Cardiac muscle cell (in vitro differentiated cells and primary cell): Measurements from ENCODE around the gene RNF220. TPM values are rescaled to one million over a fixed set of nuclear protein-coding genes. Genes with fewer than 3 reads are reported as not detected.

Experiments used
- DNase-seq, 2 donors: peaks; one replicate each; pipeline versions ENCODE4 v3.0.0 to v3.0.0-alpha.2; 2010 to 2017; ENCODE audit warnings: low read depth in 1 of 2, low spot score in 1 of 2
- H3K27ac ChIP-seq: fragments of 200-600 bp; sonication (generic); 2 replicates; pipeline ENCODE4 v1.5.1; 2016
- H3K27me3 ChIP-seq: fragments of 200-600 bp; sonication (generic); 2 replicates; pipeline ENCODE4 v1.6.0; 2016; ENCODE audit warnings: control low read depth
- H3K36me3 ChIP-seq: fragments of 200-600 bp; sonication (generic); 2 replicates; pipeline ENCODE4 v1.5.1; 2016; ENCODE audit warnings: control low read depth
- H3K4me1 ChIP-seq: fragments of 200-600 bp; sonication (generic); 2 replicates; pipeline ENCODE4 v1.8.1; 2017; ENCODE audit warnings: low read depth, mild to moderate bottlenecking, mixed run types
- H3K4me3 ChIP-seq: fragments of 200-600 bp; sonication (generic); 2 replicates; pipeline ENCODE4 v1.5.1; 2016; ENCODE audit warnings: mild to moderate bottlenecking
- H3K9me3 ChIP-seq: fragments of 200-600 bp; sonication (generic); 2 replicates; pipeline ENCODE4 v1.5.1; 2017; ENCODE audit warnings: low read depth, mild to moderate bottlenecking, control low read depth
- CTCF ChIP-seq: IDR thresholded peaks from 2 replicates; pipeline ENCODE4 v1.5.1; 2012; ENCODE audit warnings: low read depth, mild to moderate bottlenecking, low read length
- polyA plus RNA-seq: library from polyadenylated mRNA; unstranded; fragments of >200 nt; fragmentation: Nextera tagmentation; extraction: Ambion mirVana; gene quantifications from 2 replicates; pipeline ENCODE4 v1.2.1, GENCODE V29; 2016
- total RNA-seq: library from RNA; depleted of rRNA; stranded (reverse); fragments of >200 nt; gene quantifications from 2 replicates; pipeline ENCODE4 v1.2.3, GENCODE V29; 2016

The RNF220 gene
- total and polyA plus RNA-seq, 2 experiments from 2014 or later = 57.6 to 142 TPM

- Histone ChIP-seq H3K4me3 (no peak overlapping the region), H3K4me1 (no peaks in the 10 kb centered on the region), H3K27me3 (no peaks in the 10 kb centered on the region), H3K9me3 (no peaks in the 10 kb centered on the region), H3K36me3 (no peaks in the 10 kb centered on the region), H3K27ac (no peak overlapping the region)
- TF ChIP-seq CTCF = peak; percentile 2
- DNase-seq = no peak
Observed at GRCh38 chr1:44553127-44553758, 148.2 kb downstream of the RNF220 start.

DNA sequence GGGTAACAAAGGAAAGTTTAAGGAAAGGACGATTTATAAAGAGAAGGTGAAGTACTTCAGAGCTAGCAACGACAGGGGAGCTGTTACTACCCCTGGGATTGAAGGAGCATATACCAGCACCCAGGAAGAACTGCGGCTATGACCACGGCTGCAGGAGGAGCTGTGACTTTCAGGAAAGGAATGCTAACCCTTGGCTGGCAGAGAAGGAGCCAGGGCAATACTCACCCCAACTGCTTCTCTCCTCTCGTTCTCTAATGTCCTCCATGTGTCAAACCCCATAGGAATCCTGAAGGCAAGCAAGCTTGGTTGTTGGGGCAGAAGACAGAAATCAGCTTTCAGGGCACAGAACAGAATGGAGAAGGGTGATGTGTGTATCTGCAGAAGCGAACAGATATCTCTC is 148.7 kb downstream of the RNF220 start:
- no peaks in the 10 kb centered on the region for H3K36me3 ChIP-seq
- H3K4me1 ChIP-seq = no peaks in the 10 kb centered on the region
- no peaks in the 10 kb centered on the region for H3K9me3 ChIP-seq
- H3K27ac ChIP-seq = no peak overlapping the region
- H3K27me3 ChIP-seq = no peaks in the 10 kb centered on the region
- TF ChIP-seq CTCF = no peak
- no peak overlapping the region for H3K4me3 ChIP-seq
- peak in 1 of 2 donors; percentile 60 for DNase-seq

- H3K9me3 ChIP-seq = no peaks in the 10 kb centered on the region
- no peaks in the 10 kb centered on the region for H3K36me3 ChIP-seq
- no peak for TF ChIP-seq CTCF
- peak in 1 of 2 donors; percentile 34 for DNase-seq
- H3K4me1 ChIP-seq = no peaks in the 10 kb centered on the region
- H3K27me3 ChIP-seq = no peaks in the 10 kb centered on the region
- no peak overlapping the region for H3K27ac ChIP-seq
- no peak overlapping the region for H3K4me3 ChIP-seq
Observed at GRCh38 chr1:44554706-44555105, 149.7 kb downstream of the RNF220 start.

- Histone ChIP-seq H3K4me3 (no peak overlapping the region), H3K36me3 (no peaks in the 10 kb centered on the region), H3K27me3 (no peaks in the 10 kb centered on the region), H3K27ac (no peak overlapping the region), H3K9me3 (no peaks in the 10 kb centered on the region), H3K4me1 (no peaks in the 10 kb centered on the region)
- no peak for TF ChIP-seq CTCF
- DNase-seq = peak in 1 of 2 donors; percentile 21
Observed at GRCh38 chr1:44557778-44558177, 152.7 kb downstream of the RNF220 start.

DNA sequence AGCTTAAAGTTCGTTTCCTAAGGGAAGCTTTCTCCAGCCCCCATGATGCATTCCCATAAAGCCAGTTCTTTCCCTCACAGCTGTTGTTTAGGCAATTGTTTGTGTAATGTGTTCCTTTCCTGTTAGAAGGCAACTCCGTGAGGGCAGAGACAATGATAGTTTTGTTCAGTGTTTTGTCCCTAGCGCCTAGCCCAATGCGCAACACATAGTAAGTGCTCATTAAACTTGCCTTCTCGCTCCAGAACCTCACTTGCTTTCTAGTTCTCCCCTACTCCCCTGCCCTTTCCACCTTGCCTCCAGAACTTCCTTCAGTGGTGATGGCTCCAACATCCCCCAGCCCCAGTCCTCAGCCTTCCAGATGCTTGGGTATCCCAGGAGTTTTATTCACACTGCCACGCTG is 153.8 kb downstream of the RNF220 start:
- H3K4me3 ChIP-seq = no peak overlapping the region
- H3K27ac ChIP-seq = no peak overlapping the region
- no peaks in the 10 kb centered on the region for H3K27me3 ChIP-seq
- no peaks in the 10 kb centered on the region for H3K4me1 ChIP-seq
- no peaks in the 10 kb centered on the region for H3K9me3 ChIP-seq
- no peak for TF ChIP-seq CTCF
- no peak for DNase-seq
- H3K36me3 ChIP-seq = no peaks in the 10 kb centered on the region
